Endothelial cell of umbilical vein (primary cell): Measurements from ENCODE around the gene CPXM2. TPM values are rescaled to one million over a fixed set of nuclear protein-coding genes. Genes with fewer than 3 reads are reported as not detected.

Source experiments
- BruUV-seq: library from RNA; stranded (reverse); fragments of 400-500 nt; replicated peaks from 2 replicates; lab custom pipeline; 2021; lab: Mats Ljungman, UMichigan
- CTCF ChIA-PET: fragments of 300-600, 350-600 bp; sonication (Branson Sonifier 250); formaldehyde crosslinking; loops from one replicate; lab custom pipeline; 2021; ENCODE audit warnings: antibody characterized with exemption, inconsistent platforms; lab: Charles Lee
- POLR2A ChIA-PET: fragments of 300-600, 350-600 bp; sonication (Branson Sonifier 250); formaldehyde crosslinking; loops from one replicate; lab custom pipeline; 2021; ENCODE audit warnings: antibody characterized with exemption, inconsistent platforms; lab: Charles Lee
- DNase-seq: peaks from one replicate; pipeline ENCODE4 v3.0.0-alpha.2; 2011; ENCODE audit warnings: low read depth, low spot score
- FAIRE-seq: peaks from 2 replicates; lab custom pipeline; 2011; peaks lifted over from hg19 to GRCh38; lab: Jason Lieb, UNC
- H2AFZ ChIP-seq: 2 replicates; pipeline ENCODE4 v1.6.0; 2012; ENCODE audit warnings: low read depth, low read length, control low read depth, inconsistent platforms
- H3K27ac ChIP-seq: 2 replicates; pipeline ENCODE4 v1.5.1; 2011; ENCODE audit warnings: low read depth, mild to moderate bottlenecking, control low read depth, low read length, moderate library complexity; ENCODE audit not compliant: insufficient read depth
- H3K27me3 ChIP-seq, 2 experiments: 2 replicates each; pipeline versions ENCODE4 v1.6.0 to v1.6.1; 2011; ENCODE audit warnings: low read length in 2 of 2, mixed read lengths in 1 of 2; ENCODE audit not compliant: control insufficient read depth in 2 of 2, insufficient read depth in 2 of 2
- H3K36me3 ChIP-seq, 2 experiments: 2 replicates in 1 of 2; 3 replicates in 1 of 2; pipeline ENCODE4 v1.5.1; 2011; ENCODE audit warnings: low read length in 2 of 2, mild to moderate bottlenecking in 1 of 2, moderate library complexity in 1 of 2; ENCODE audit not compliant: control insufficient read depth in 2 of 2, insufficient read depth in 2 of 2; ENCODE audit errors: extremely low read depth in 1 of 2
- H3K4me1 ChIP-seq: 3 replicates; pipeline ENCODE4 v1.5.1; 2011; ENCODE audit warnings: mild to moderate bottlenecking, low read length; ENCODE audit not compliant: control insufficient read depth, insufficient read depth; ENCODE audit errors: extremely low read depth
- H3K4me2 ChIP-seq: 2 replicates; pipeline ENCODE4 v1.6.1; 2011; ENCODE audit warnings: low read length, control low read depth, mixed read lengths; ENCODE audit not compliant: insufficient read depth
- H3K4me3 ChIP-seq, 3 experiments: fragments of 200-600 bp in 1 of 3; sonication (generic), shearing (Covaris generic) in 1 of 3; replicated peaks in 1 of 3; 2 replicates each; pipeline ENCODE4 v1.5.1; 2011 to 2016; ENCODE audit warnings: control low read depth in 3 of 3, low read length in 3 of 3, mild to moderate bottlenecking in 2 of 3, inconsistent platforms in 1 of 3, low read depth in 1 of 3, moderate library complexity in 1 of 3; ENCODE audit not compliant: insufficient read depth in 1 of 3
- H3K79me2 ChIP-seq: 2 replicates; pipeline ENCODE4 v1.6.0; 2012; ENCODE audit warnings: low read length, inconsistent platforms; ENCODE audit not compliant: control insufficient read depth, insufficient read depth
- H3K9ac ChIP-seq: replicated peaks from 2 replicates; pipeline ENCODE3; 2011; ENCODE audit warnings: low read length, control low read depth; ENCODE audit not compliant: insufficient read depth; ENCODE audit errors: extremely low read depth
- H3K9me1 ChIP-seq: replicated peaks from 3 replicates; pipeline ENCODE4 v1.6.0; 2011; ENCODE audit warnings: mild to moderate bottlenecking, low read length; ENCODE audit not compliant: control insufficient read depth, insufficient read depth; ENCODE audit errors: extremely low read depth
- H3K9me3 ChIP-seq: replicated peaks from 2 replicates; pipeline ENCODE4 v1.5.1; 2012; ENCODE audit warnings: low read length, inconsistent platforms; ENCODE audit not compliant: control insufficient read depth, insufficient read depth
- H4K20me1 ChIP-seq: replicated peaks from 2 replicates; pipeline ENCODE3; 2011; ENCODE audit warnings: mild to moderate bottlenecking, low read length; ENCODE audit not compliant: control insufficient read depth, insufficient read depth; ENCODE audit errors: extremely low read depth
- EZH2 ChIP-seq: IDR thresholded peaks from 2 replicates; pipeline ENCODE4 v1.6.1; 2012; ENCODE audit warnings: borderline replicate concordance, low read depth, mild to moderate bottlenecking, moderate library complexity, low read length, inconsistent platforms; ENCODE audit not compliant: severe bottlenecking
- FOS ChIP-seq: IDR thresholded peaks from 2 replicates; pipeline ENCODE4 v1.6.1; 2011; ENCODE audit warnings: mild to moderate bottlenecking, low read length, moderate library complexity, borderline replicate concordance; ENCODE audit not compliant: insufficient read depth
- GATA2 ChIP-seq: IDR thresholded peaks from 2 replicates; pipeline ENCODE4 v1.7.0; 2011; ENCODE audit warnings: low read depth, mild to moderate bottlenecking, moderate library complexity, mixed read lengths, low read length; ENCODE audit not compliant: insufficient read length, insufficient read depth
- JUN ChIP-seq: IDR thresholded peaks from 2 replicates; pipeline ENCODE4 v1.6.1; 2011; ENCODE audit warnings: borderline replicate concordance, low read depth; ENCODE audit not compliant: insufficient read length, insufficient read depth
- MAX ChIP-seq: IDR thresholded peaks from 2 replicates; pipeline ENCODE4 v1.6.1; 2011; ENCODE audit not compliant: insufficient read depth, insufficient read length
- MYC ChIP-seq: IDR thresholded peaks from one replicate; pipeline ENCODE4 v1.6.1; 2011; ENCODE audit warnings: mild to moderate bottlenecking, low read depth, low read length
- POLR2A ChIP-seq: IDR thresholded peaks from 2 replicates; pipeline ENCODE4 v1.6.1; 2012; ENCODE audit warnings: low read depth, mild to moderate bottlenecking, control low read depth, low read length
- POLR2AphosphoS5 ChIP-seq: IDR thresholded peaks from 2 replicates; pipeline ENCODE4 v1.6.1; 2012; ENCODE audit warnings: low read depth, mild to moderate bottlenecking, control low read depth, low read length, moderate library complexity; ENCODE audit not compliant: insufficient read depth
- dilution Hi-C: fragments of 300-500 bp; cut with MboI; formaldehyde crosslinking; loops from one replicate; pipeline ENCODE4 v1.15.0; 2019; ENCODE audit warnings: low sequenced_read_pairs; ENCODE audit not compliant: extremely low pct_ligation_motif_present
- intact Hi-C: fragments of 100-400 bp; cut with micrococcal nuclease; formaldehyde crosslinking; loops from one replicate; pipeline ENCODE4 v1.10.0; 2022
- polyA plus RNA-seq, 4 experiments: library from polyadenylated mRNA; depleted of rRNA in 3 of 4; stranded (reverse) in 3 of 4; unstranded in 1 of 4; fragments of >200 nt; gene quantifications; 2 replicates each; pipeline versions ENCODE4 v1.2.1 to v1.2.3, GENCODE V29; 2011 to 2012; ENCODE audit warnings: missing spikeins in 1 of 4
- total RNA-seq: library from RNA; stranded (reverse); gene quantifications from 2 replicates; pipeline ENCODE4 v1.2.3, GENCODE V29; 2021
- TF ChIP-seq, protein P1 (sequence below), 2 donors: IDR thresholded peaks; 1 replicate in 1 of 2; 2 replicates in 1 of 2; pipeline ENCODE4 v1.5.1; 2011; ENCODE audit warnings: low read length in 2 of 2, mild to moderate bottlenecking in 2 of 2, moderate library complexity in 2 of 2, control low read depth in 1 of 2, inconsistent platforms in 1 of 2, low read depth in 1 of 2; ENCODE audit not compliant: insufficient read depth in 1 of 2; ENCODE audit errors: extremely low read depth in 1 of 2

CPXM2 gene
- total and polyA plus RNA-seq, 2 donors (not counting 3 experiments of a cell fraction or from before 2014, with no cell fraction given), result 1.8 to 2.7 TPM

DNA sequence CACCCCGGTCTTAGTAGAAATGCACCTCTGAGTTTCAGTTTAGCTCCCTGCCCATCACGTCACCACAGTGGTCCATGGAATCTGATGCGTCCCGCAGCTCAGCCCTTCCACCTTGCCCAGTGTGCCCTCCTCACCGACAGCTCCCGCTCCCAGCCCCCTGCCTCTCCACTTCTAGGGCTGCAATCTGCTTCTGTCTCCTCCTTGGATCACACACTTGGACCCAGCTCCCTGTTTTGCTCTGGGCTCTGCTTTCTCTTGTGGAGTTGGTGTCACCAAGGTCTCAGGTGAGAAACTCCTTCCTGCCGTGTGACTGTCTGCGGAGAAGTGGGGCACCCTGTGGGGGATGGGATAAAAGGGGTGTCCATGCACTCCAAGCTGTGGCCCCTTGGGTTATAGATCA lies 187.5 kb downstream of the CPXM2 start:
- ChIA-PET CTCF (no interaction called here), POLR2A (no interaction called here)
- no peaks in the 10 kb centered on the region for H4K20me1 ChIP-seq
- H3K79me2 ChIP-seq, result no peaks in the 10 kb centered on the region
- intact Hi-C loops, result no loop called here
- no peak for DNase-seq
- TF ChIP-seq, protein P1, sequence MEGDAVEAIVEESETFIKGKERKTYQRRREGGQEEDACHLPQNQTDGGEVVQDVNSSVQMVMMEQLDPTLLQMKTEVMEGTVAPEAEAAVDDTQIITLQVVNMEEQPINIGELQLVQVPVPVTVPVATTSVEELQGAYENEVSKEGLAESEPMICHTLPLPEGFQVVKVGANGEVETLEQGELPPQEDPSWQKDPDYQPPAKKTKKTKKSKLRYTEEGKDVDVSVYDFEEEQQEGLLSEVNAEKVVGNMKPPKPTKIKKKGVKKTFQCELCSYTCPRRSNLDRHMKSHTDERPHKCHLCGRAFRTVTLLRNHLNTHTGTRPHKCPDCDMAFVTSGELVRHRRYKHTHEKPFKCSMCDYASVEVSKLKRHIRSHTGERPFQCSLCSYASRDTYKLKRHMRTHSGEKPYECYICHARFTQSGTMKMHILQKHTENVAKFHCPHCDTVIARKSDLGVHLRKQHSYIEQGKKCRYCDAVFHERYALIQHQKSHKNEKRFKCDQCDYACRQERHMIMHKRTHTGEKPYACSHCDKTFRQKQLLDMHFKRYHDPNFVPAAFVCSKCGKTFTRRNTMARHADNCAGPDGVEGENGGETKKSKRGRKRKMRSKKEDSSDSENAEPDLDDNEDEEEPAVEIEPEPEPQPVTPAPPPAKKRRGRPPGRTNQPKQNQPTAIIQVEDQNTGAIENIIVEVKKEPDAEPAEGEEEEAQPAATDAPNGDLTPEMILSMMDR (IDR thresholded peaks at IDR 0.05; ENCODE audit: extremely low read depth in 1 of 2, insufficient read depth in 1 of 2, low read depth in 1 of 2, low read length in 2 of 2), result no peak
- TF ChIP-seq FOS (no peak), EZH2 (no peak), MAX (no peak), GATA2 (no peak), JUN (no peak), MYC (no peak), POLR2AphosphoS5 (no peak), POLR2A (no peak)
- no peak for FAIRE-seq
- H3K9me3 ChIP-seq, result no peaks in the 10 kb centered on the region
- H3K27ac ChIP-seq, result no peak overlapping the region
- H3K9me1 ChIP-seq, result no peaks in the 10 kb centered on the region
- H3K27me3 ChIP-seq, result no peaks in the 10 kb centered on the region
- H3K4me3 ChIP-seq, result no peak overlapping the region
- no peak overlapping the region for H3K4me2 ChIP-seq
- no TSS peak for BruUV-seq
- no peaks in the 10 kb centered on the region for H3K4me1 ChIP-seq
- no peak overlapping the region for H3K9ac ChIP-seq
- dilution Hi-C loops, result no loop called here
- no peak overlapping the region for H2AFZ ChIP-seq
- no peaks in the 10 kb centered on the region for H3K36me3 ChIP-seq
